ENCODE results near the gene APOD. TPM values are rescaled to one million over a fixed set of nuclear protein-coding genes. Genes with fewer than 3 reads are reported as not detected.
"Not testable (repeated sequence)": the region's sequence is repeated elsewhere in the genome, so short reads cannot be mapped to it uniquely, and the experiment has no call there.

Gene APOD
- total RNA-seq, 1 donor from 2014 or later = 2.9 TPM

- Mint-ChIP-seq H3K27me3 (ENCODE audit: low read depth) (peaks cover 4% of the 10 kb centered on the region), H3K27ac (ENCODE audit: unreplicated experiment) (no peak overlapping the region), H3K4me1 (ENCODE audit: low read depth) (no peaks in the 10 kb centered on the region), H3K9me3 (ENCODE audit: low read depth) (no peaks in the 10 kb centered on the region), H3K4me3 (ENCODE audit: unreplicated experiment) (no peak overlapping the region), H3K36me3 (ENCODE audit: low read depth) (peaks cover 3% of the 10 kb centered on the region)
- DNase-seq (ENCODE audit: low spot score) = no peak
- no peak for TF ChIP-seq CTCF (IDR thresholded peaks at IDR 0.05)
Observed at GRCh38 chr3:195616681-195617080, 32.9 kb upstream of the APOD start.

- H3K9me3 Mint-ChIP-seq (ENCODE audit: low read depth); H3K27me3 Mint-ChIP-seq (ENCODE audit: low read depth); H3K36me3 Mint-ChIP-seq (ENCODE audit: low read depth); H3K4me1 Mint-ChIP-seq (ENCODE audit: low read depth); H3K27ac Mint-ChIP-seq (ENCODE audit: unreplicated experiment); DNase-seq (ENCODE audit: low spot score); H3K4me3 Mint-ChIP-seq (ENCODE audit: unreplicated experiment): not testable (repeated sequence)
Observed at GRCh38 chr3:195615952-195616537, 32.3 kb upstream of the APOD start.

- not testable (repeated sequence) for H3K27ac Mint-ChIP-seq (ENCODE audit: unreplicated experiment); H3K36me3 Mint-ChIP-seq (ENCODE audit: low read depth); H3K4me1 Mint-ChIP-seq (ENCODE audit: low read depth); H3K27me3 Mint-ChIP-seq (ENCODE audit: low read depth); H3K9me3 Mint-ChIP-seq (ENCODE audit: low read depth); DNase-seq (ENCODE audit: low spot score); H3K4me3 Mint-ChIP-seq (ENCODE audit: unreplicated experiment)
Observed at GRCh38 chr3:195614672-195615504, 31.1 kb upstream of the APOD start.

- Mint-ChIP-seq H3K4me3 (ENCODE audit: unreplicated experiment) (no peak overlapping the region), H3K27ac (ENCODE audit: unreplicated experiment) (no peak overlapping the region), H3K9me3 (ENCODE audit: low read depth) (peaks cover 11% of the 10 kb centered on the region), H3K4me1 (ENCODE audit: low read depth) (no peaks in the 10 kb centered on the region), H3K27me3 (ENCODE audit: low read depth) (peaks cover 16% of the 10 kb centered on the region), H3K36me3 (ENCODE audit: low read depth) (peaks cover 8% of the 10 kb centered on the region)
- DNase-seq (ENCODE audit: low spot score) = no peak
- no peak for TF ChIP-seq CTCF (IDR thresholded peaks at IDR 0.05)
Observed at GRCh38 chr3:195613468-195614069, 29.8 kb upstream of the APOD start.

GRCh38 chr3:195612075-195612800, 28.5 kb upstream of the APOD start:
- Mint-ChIP-seq H3K9me3 (ENCODE audit: low read depth) (peaks cover 21% of the 10 kb centered on the region), H3K27ac (ENCODE audit: unreplicated experiment) (no peak overlapping the region), H3K27me3 (ENCODE audit: low read depth) (peaks cover 18% of the 10 kb centered on the region), H3K4me1 (ENCODE audit: low read depth) (no peaks in the 10 kb centered on the region), H3K36me3 (ENCODE audit: low read depth) (peaks cover 8% of the 10 kb centered on the region), H3K4me3 (ENCODE audit: unreplicated experiment) (no peak overlapping the region)
- TF ChIP-seq CTCF (IDR thresholded peaks at IDR 0.05) = no peak
- no peak for DNase-seq (ENCODE audit: low spot score)

GRCh38 chr3:195609229-195609628, 25.5 kb upstream of the APOD start:
- TF ChIP-seq CTCF (IDR thresholded peaks at IDR 0.05) = no peak
- Mint-ChIP-seq H3K27ac (ENCODE audit: unreplicated experiment) (no peak overlapping the region), H3K4me3 (ENCODE audit: unreplicated experiment) (no peak overlapping the region), H3K36me3 (ENCODE audit: low read depth) (peaks cover 12% of the 10 kb centered on the region), H3K27me3 (ENCODE audit: low read depth) (peaks cover 19% of the 10 kb centered on the region), H3K9me3 (ENCODE audit: low read depth) (peaks cover 27% of the 10 kb centered on the region), H3K4me1 (ENCODE audit: low read depth) (no peaks in the 10 kb centered on the region)
- no peak for DNase-seq (ENCODE audit: low spot score)

- H3K4me3 Mint-ChIP-seq (ENCODE audit: unreplicated experiment); H3K36me3 Mint-ChIP-seq (ENCODE audit: low read depth); H3K4me1 Mint-ChIP-seq (ENCODE audit: low read depth); H3K27me3 Mint-ChIP-seq (ENCODE audit: low read depth); H3K9me3 Mint-ChIP-seq (ENCODE audit: low read depth); DNase-seq (ENCODE audit: low spot score); H3K27ac Mint-ChIP-seq (ENCODE audit: unreplicated experiment): not testable (repeated sequence)
Observed at GRCh38 chr3:195601785-195602184, 18.0 kb upstream of the APOD start.
